H9 (cell line): Measurements from ENCODE around the gene PLXNA2. TPM values are rescaled to one million over a fixed set of nuclear protein-coding genes. Genes with fewer than 3 reads are reported as not detected.

Experiments used
- DNase-seq: peaks from one replicate; pipeline ENCODE4 v3.0.0-alpha.2; 2017
- H2AFZ ChIP-seq: one replicate; pipeline ENCODE4 v1.6.1; 2013; ENCODE audit warnings: mild to moderate bottlenecking, low read length, control low read depth, moderate library complexity
- H2AK5ac ChIP-seq: 2 replicates; pipeline ENCODE4 v1.6.1; 2013; ENCODE audit warnings: low read length, control low read depth, mixed read lengths; ENCODE audit not compliant: insufficient read length
- H2BK120ac ChIP-seq: one replicate; pipeline ENCODE4 v1.6.1; 2013; ENCODE audit warnings: low read depth, mild to moderate bottlenecking, low read length, control low read depth, inconsistent platforms; ENCODE audit not compliant: poor library complexity, severe bottlenecking
- H2BK12ac ChIP-seq: 2 replicates; pipeline ENCODE4 v1.6.1; 2013; ENCODE audit warnings: low read length, control low read depth, mixed read lengths, low read depth; ENCODE audit not compliant: insufficient read length
- H2BK15ac ChIP-seq: 2 replicates; pipeline ENCODE4 v1.6.1; 2013; ENCODE audit warnings: low read depth, low read length, control low read depth
- H2BK20ac ChIP-seq: one replicate; pipeline ENCODE4 v1.6.1; 2013; ENCODE audit warnings: low read depth, mild to moderate bottlenecking, low read length, control low read depth, inconsistent platforms; ENCODE audit not compliant: poor library complexity, severe bottlenecking
- H2BK5ac ChIP-seq: 2 replicates; pipeline ENCODE4 v1.6.1; 2013; ENCODE audit warnings: low read length, control low read depth, mixed read lengths; ENCODE audit not compliant: insufficient read length
- H3K14ac ChIP-seq: 2 replicates; pipeline ENCODE4 v1.6.1; 2013; ENCODE audit warnings: low read length, control low read depth; ENCODE audit not compliant: insufficient read depth
- H3K18ac ChIP-seq: 2 replicates; pipeline ENCODE4 v1.6.1; 2013; ENCODE audit warnings: low read depth, mild to moderate bottlenecking, mixed read lengths, low read length, control low read depth; ENCODE audit not compliant: insufficient read length
- H3K23ac ChIP-seq: 2 replicates; pipeline ENCODE4 v1.6.1; 2013; ENCODE audit warnings: low read length, control low read depth, mixed read lengths, low read depth; ENCODE audit not compliant: insufficient read length
- H3K23me2 ChIP-seq: 2 replicates; pipeline ENCODE4 v1.6.1; 2013; ENCODE audit warnings: low read depth, mild to moderate bottlenecking, mixed read lengths, low read length, control low read depth; ENCODE audit not compliant: insufficient read length, poor library complexity, severe bottlenecking
- H3K27ac ChIP-seq: 2 replicates; pipeline ENCODE4 v1.5.1; 2013; ENCODE audit warnings: low read length, control low read depth, mixed read lengths, low read depth; ENCODE audit not compliant: insufficient read length
- H3K27me3 ChIP-seq: 2 replicates; pipeline ENCODE4 v1.6.1; 2013; ENCODE audit warnings: low read length, control low read depth, inconsistent platforms; ENCODE audit not compliant: insufficient read depth
- H3K4ac ChIP-seq: 2 replicates; pipeline ENCODE4 v1.6.1; 2013; ENCODE audit warnings: low read depth, mild to moderate bottlenecking, control low read depth, inconsistent platforms, low read length, moderate library complexity
- H3K4me1 ChIP-seq: 2 replicates; pipeline ENCODE4 v1.6.1; 2013; ENCODE audit warnings: low read length, control low read depth, inconsistent platforms; ENCODE audit not compliant: insufficient read depth
- H3K4me2 ChIP-seq: 2 replicates; pipeline ENCODE4 v1.6.1; 2013; ENCODE audit warnings: low read length, control low read depth, mixed read lengths; ENCODE audit not compliant: insufficient read length, insufficient read depth
- H3K56ac ChIP-seq: 2 replicates; pipeline ENCODE4 v1.6.1; 2013; ENCODE audit warnings: low read depth, mild to moderate bottlenecking, mixed read lengths, low read length, control low read depth; ENCODE audit not compliant: insufficient read length
- H3K79me1 ChIP-seq: 2 replicates; pipeline ENCODE4 v1.6.1; 2013; ENCODE audit warnings: low read depth, mild to moderate bottlenecking, moderate library complexity, low read length, control low read depth, inconsistent platforms; ENCODE audit not compliant: insufficient read depth, poor library complexity, severe bottlenecking
- H3K79me2 ChIP-seq: 2 replicates; pipeline ENCODE4 v1.6.1; 2013; ENCODE audit warnings: low read length, control low read depth, inconsistent platforms; ENCODE audit not compliant: insufficient read depth
- H3K9ac ChIP-seq: 2 replicates; pipeline ENCODE4 v1.6.1; 2013; ENCODE audit warnings: low read length, control low read depth, mixed read lengths; ENCODE audit not compliant: insufficient read length; ENCODE audit errors: extremely low read depth
- H3K9me3 ChIP-seq: one replicate; pipeline ENCODE4 v1.6.1; 2013; ENCODE audit warnings: low read depth, low read length, inconsistent platforms; ENCODE audit not compliant: control insufficient read depth
- H3T11ph ChIP-seq: one replicate; pipeline ENCODE4 v1.6.1; 2013; ENCODE audit warnings: mild to moderate bottlenecking, low read length, control low read depth, inconsistent platforms
- H4K20me1 ChIP-seq: one replicate; pipeline ENCODE4 v1.6.1; 2013; ENCODE audit not compliant: control insufficient read depth, insufficient read length, insufficient read depth
- H4K5ac ChIP-seq: 2 replicates; pipeline ENCODE4 v1.6.1; 2013; ENCODE audit warnings: low read depth, mild to moderate bottlenecking, mixed read lengths, low read length, control low read depth; ENCODE audit not compliant: insufficient read length
- H4K8ac ChIP-seq: replicated peaks from 2 replicates; pipeline ENCODE4 v1.6.1; 2013; ENCODE audit warnings: low read length, control low read depth, mixed read lengths, low read depth; ENCODE audit not compliant: insufficient read length
- H4K91ac ChIP-seq: 2 replicates; pipeline ENCODE4 v1.6.1; 2013; ENCODE audit warnings: low read depth, mild to moderate bottlenecking, moderate library complexity, mixed read lengths, low read length, control low read depth; ENCODE audit not compliant: insufficient read length
- H3K27ac Mint-ChIP-seq, 3 experiments: 2 replicates in 2 of 3; 3 replicates in 1 of 3; pipeline ENCODE4 v1.8.0; 2020 to 2021; ENCODE audit warnings: mixed read lengths in 3 of 3, mild to moderate bottlenecking in 1 of 3, moderate library complexity in 1 of 3
- H3K27me3 Mint-ChIP-seq: 2 replicates; pipeline ENCODE4 v1.8.0; 2021; ENCODE audit warnings: low read depth, mild to moderate bottlenecking, moderate library complexity, mixed read lengths
- H3K36me3 Mint-ChIP-seq, 3 experiments: 2 replicates in 2 of 3; 3 replicates in 1 of 3; pipeline ENCODE4 v1.8.0; 2020 to 2021; ENCODE audit warnings: low read depth in 3 of 3, mixed read lengths in 3 of 3; ENCODE audit not compliant: insufficient read depth in 1 of 3
- H3K4me1 Mint-ChIP-seq, 2 experiments: 2 replicates each; pipeline ENCODE4 v1.8.0; 2020; ENCODE audit warnings: mixed read lengths in 2 of 2
- H3K4me3 Mint-ChIP-seq, 2 experiments: 2 replicates in 1 of 2; 3 replicates in 1 of 2; pipeline ENCODE4 v1.8.0; 2020 to 2021; ENCODE audit warnings: mild to moderate bottlenecking in 2 of 2, mixed read lengths in 2 of 2, moderate library complexity in 1 of 2
- H3K9me3 Mint-ChIP-seq, 2 experiments: 2 replicates in 1 of 2; 3 replicates in 1 of 2; pipeline ENCODE4 v1.8.0; 2020; ENCODE audit warnings: mild to moderate bottlenecking in 2 of 2, mixed read lengths in 2 of 2, moderate library complexity in 1 of 2
- WGBS: extraction: QIAGEN DNeasy Blood & Tissue Kit; methylation state at CpG from one replicate; pipeline ENCODE4 v1.1.7; 2013; ENCODE audit warnings: missing lambda C conversion rate, low lambda C conversion rate, mixed read lengths; ENCODE audit not compliant: insufficient read length; ENCODE audit errors: extremely low coverage; 5-methylcytosine and 5-hydroxymethylcytosine counted together
- total RNA-seq: library from RNA; stranded (reverse); gene quantifications from 2 replicates; pipeline ENCODE4 v1.2.1, GENCODE V29; 2021
- TF ChIP-seq, protein P1 (sequence below): fragments of 200-600 bp; sonication (generic); conservative IDR thresholded peaks from 3 replicates; pipeline ENCODE4 v1.8.0; 2021; ENCODE audit warnings: antibody characterized with exemption, mild to moderate bottlenecking

Gene PLXNA2
- total RNA-seq, 1 experiment from 2014 or later: 0.57 TPM

DNA sequence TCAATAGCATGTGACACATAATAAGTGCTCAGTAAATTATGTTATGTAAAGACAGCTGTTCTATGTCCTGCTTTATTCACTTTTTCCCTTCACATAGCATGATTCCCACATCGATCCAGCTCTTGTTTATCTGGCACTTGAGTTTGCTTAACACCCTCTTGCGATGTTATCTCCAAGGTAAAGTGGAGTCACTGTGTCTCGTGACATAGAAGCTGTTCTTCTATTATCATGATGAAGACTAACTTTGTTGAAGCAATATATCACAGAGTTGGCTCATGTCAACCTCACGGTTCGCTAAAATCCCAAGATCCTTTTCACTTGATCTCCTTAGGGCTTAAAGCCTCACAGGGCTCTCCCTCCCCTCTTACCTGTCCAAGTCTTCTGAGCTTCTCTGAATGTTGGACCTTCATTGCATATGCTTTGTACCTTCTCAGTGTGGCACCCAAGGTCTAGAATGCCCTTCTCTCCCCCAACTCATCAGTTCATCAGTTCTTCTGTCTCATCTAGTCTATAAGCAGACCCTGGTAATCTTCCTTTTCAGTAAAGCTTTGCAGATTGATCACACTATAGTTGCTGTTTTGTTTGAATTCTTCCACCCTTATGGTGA is 38.0 kb downstream of the PLXNA2 start:
- Histone ChIP-seq H4K5ac (no peak overlapping the region), H3K4me1 (no peaks in the 10 kb centered on the region), H3K27me3 (no peaks in the 10 kb centered on the region), H3K23me2 (no peaks in the 10 kb centered on the region), H3K9ac (no peak overlapping the region), H2AFZ (no peak overlapping the region), H3K18ac (no peak overlapping the region), H3K79me1 (no peaks in the 10 kb centered on the region), H3K79me2 (no peaks in the 10 kb centered on the region), H3K56ac (no peak overlapping the region), H3K23ac (no peak overlapping the region), H4K20me1 (no peaks in the 10 kb centered on the region), H4K91ac (no peak overlapping the region), H2AK5ac (no peak overlapping the region), H4K8ac (no peak overlapping the region), H3K9me3 (no peaks in the 10 kb centered on the region), H3K27ac (no peak overlapping the region), H3K14ac (no peak overlapping the region), H3K4me2 (no peak overlapping the region), H2BK15ac (no peak overlapping the region), H2BK120ac (no peak overlapping the region), H2BK20ac (no peak overlapping the region), H3T11ph (no peak overlapping the region), H2BK12ac (no peak overlapping the region), H3K4ac (no peak overlapping the region), H2BK5ac (no peak overlapping the region)
- no CpG with 5 or more reads among the region's 5 CpGs for WGBS
- H3K27ac Mint-ChIP-seq: no peak overlapping the region
- DNase-seq: no peak
- TF ChIP-seq, protein P1, sequence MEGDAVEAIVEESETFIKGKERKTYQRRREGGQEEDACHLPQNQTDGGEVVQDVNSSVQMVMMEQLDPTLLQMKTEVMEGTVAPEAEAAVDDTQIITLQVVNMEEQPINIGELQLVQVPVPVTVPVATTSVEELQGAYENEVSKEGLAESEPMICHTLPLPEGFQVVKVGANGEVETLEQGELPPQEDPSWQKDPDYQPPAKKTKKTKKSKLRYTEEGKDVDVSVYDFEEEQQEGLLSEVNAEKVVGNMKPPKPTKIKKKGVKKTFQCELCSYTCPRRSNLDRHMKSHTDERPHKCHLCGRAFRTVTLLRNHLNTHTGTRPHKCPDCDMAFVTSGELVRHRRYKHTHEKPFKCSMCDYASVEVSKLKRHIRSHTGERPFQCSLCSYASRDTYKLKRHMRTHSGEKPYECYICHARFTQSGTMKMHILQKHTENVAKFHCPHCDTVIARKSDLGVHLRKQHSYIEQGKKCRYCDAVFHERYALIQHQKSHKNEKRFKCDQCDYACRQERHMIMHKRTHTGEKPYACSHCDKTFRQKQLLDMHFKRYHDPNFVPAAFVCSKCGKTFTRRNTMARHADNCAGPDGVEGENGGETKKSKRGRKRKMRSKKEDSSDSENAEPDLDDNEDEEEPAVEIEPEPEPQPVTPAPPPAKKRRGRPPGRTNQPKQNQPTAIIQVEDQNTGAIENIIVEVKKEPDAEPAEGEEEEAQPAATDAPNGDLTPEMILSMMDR: no peak
- H3K36me3 Mint-ChIP-seq: no peaks in the 10 kb centered on the region
- H3K27me3 Mint-ChIP-seq: no peaks in the 10 kb centered on the region; the same call in 1 of the 2 replicates
- no peaks in the 10 kb centered on the region for H3K9me3 Mint-ChIP-seq
- H3K4me1 Mint-ChIP-seq: peaks cover 10 to 19% of the 10 kb centered on the region in 2 experiments
- H3K4me3 Mint-ChIP-seq: no peak overlapping the region
